GM21576 (cell line): ENCODE results near the gene DSG2.
"Not testable (repeated sequence)": the region's sequence is repeated elsewhere in the genome, so short reads cannot be mapped to it uniquely, and the experiment has no call there.

ENCODE experiments used
- ATAC-seq: cut with Tn5 transposase; IDR thresholded peaks from one replicate; pipeline ENCODE4 v1.9.1; 2021; ENCODE audit warnings: mild to moderate bottlenecking, moderate library complexity; ENCODE audit not compliant: unreplicated experiment

DSG2 gene

DNA sequence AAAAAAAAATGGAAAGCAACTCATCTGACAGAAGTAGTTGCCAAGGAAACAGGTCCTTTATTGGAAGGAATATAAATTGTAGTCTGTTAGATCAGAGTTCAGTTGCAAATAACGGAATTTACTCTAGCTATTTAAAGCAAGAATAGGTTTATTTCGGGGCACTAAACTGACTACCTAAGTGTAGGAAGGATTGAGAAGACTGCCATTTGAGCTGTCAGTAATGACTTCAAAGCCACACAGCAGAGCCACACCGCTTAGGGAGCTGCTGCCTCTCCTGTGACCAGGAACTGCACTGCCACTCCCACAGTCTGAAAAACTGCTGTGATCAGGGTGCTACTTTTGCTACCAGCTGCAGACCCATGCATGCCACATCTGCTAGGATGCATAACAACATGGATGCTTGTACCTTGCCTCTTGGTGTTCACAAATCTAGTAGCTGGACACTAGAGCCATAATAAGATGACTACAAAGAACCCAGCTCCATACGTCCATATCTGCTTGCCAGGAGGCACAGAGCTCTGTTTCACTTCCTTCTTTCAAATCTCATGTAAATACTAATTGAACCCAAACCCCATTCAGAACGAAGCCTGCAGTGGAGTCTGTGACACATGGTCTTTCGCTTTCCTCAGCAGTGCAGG, 2.2 kb downstream of the DSG2 start:
- ATAC-seq = peak; percentile 90

DNA sequence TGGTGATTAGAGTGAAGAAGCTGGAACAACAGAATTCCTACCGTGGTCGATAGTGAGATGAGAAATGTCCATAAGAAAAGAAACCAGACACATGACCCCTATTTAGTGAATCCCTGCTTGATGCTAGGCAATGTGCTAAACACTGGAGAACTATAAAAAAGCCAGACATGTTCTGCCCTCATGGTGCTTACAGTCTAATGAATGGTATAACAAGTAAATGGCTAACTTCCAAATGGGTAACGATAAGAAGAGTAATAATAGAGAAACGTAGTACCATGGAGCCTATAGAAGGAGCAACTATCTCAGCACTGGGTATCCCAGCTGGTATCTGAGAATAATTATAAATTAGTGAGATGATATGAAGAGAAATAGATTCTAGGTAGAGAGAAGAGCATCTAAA, 5.0 kb downstream of the DSG2 start:
- no peak for ATAC-seq

GRCh38 chr18:31504455-31505147, 6.6 kb downstream of the DSG2 start:
- ATAC-seq = no peak

DNA sequence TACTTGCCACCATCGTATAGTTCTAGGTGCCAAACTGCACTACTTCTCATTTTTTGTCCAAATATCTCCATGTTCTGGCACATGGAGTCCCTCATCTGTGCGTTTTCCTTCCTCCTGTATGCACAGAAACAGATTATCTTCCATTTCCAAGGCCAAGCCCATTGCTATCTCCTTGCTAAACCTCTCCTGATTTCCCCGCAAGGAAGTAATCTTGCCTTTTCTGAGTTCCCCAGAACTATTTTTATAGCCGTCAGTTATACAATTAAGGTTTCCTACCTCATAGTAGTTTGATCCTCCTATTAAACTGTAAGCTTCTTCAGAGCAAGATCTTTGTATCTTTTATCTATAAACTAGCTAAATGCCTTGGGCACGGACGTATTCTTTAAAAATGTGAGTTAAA, 7.2 kb downstream of the DSG2 start:
- ATAC-seq = no peak

GRCh38 chr18:31506024-31506742, 8.2 kb downstream of the DSG2 start:
- ATAC-seq = no peak

GRCh38 chr18:31507124-31507523, 9.1 kb downstream of the DSG2 start:
- ATAC-seq = not testable (repeated sequence)

GRCh38 chr18:31508781-31509180, 10.8 kb downstream of the DSG2 start:
- ATAC-seq = no peak

DNA sequence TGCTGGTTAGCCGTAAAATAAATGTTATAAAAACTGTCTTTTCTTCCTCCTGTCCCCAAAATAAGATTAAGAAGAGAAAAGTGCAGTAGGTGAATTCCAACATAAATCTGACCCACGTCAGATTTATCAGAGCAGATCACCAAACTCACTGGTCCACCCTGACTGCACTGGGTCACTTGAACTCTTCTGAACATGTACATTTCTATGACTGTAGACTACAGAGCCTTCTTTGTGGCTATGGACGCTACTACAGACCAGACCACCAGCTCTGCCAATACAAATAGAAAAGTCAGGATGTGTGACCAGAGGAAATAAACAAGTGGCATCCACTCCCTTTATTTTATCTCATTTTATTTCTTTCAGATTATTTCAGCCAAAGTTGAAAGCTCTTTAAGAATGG, 11.6 kb downstream of the DSG2 start:
- no peak for ATAC-seq

DNA sequence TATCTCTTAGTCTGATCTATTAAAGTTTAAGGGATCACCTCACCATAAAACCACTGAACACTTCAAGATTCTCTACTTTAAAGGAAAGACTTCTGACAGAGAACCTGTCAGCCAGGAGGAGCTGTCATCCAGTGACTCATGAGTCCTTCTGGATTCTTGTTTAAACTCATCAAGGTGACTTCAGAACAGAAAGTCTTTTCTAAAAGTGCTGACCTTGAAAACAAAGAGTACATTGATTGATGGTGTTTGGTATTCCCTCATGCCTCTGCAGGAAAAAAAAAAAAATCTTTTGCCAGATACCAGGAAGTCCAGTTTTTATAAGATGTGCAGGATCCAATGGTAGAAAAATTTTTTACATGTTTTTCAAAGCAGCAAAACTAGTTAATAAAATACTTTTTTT, 12.3 kb downstream of the DSG2 start:
- ATAC-seq = no peak

GRCh38 chr18:31511098-31511497, 13.1 kb downstream of the DSG2 start:
- no peak for ATAC-seq

DNA sequence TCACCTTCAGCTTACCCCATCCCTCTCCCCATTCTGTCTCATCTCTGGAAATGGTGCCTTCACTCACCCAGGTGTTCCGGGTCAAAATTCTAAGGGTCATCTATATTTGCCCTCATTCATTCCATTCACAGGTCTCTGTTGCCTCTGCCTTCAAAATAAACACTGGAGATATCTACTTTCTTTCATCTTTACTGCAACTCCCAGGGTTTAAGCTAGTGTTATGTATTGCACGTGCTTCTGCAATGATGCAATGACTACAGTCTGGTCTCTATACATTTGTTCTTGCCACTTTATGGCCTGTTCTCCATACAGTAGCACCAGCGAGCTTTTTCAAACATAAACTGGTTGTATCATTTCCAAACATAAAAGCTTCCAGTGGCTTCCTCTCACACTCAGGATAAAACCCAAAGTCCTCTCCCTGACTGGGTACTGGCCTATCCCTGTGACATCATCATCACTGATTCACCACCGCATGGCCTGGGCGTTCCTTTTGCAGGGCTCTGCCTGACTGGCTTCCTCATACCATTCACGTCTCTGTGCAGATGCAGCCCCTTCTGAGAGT, 14.3 kb downstream of the DSG2 start:
- no peak for ATAC-seq

DNA sequence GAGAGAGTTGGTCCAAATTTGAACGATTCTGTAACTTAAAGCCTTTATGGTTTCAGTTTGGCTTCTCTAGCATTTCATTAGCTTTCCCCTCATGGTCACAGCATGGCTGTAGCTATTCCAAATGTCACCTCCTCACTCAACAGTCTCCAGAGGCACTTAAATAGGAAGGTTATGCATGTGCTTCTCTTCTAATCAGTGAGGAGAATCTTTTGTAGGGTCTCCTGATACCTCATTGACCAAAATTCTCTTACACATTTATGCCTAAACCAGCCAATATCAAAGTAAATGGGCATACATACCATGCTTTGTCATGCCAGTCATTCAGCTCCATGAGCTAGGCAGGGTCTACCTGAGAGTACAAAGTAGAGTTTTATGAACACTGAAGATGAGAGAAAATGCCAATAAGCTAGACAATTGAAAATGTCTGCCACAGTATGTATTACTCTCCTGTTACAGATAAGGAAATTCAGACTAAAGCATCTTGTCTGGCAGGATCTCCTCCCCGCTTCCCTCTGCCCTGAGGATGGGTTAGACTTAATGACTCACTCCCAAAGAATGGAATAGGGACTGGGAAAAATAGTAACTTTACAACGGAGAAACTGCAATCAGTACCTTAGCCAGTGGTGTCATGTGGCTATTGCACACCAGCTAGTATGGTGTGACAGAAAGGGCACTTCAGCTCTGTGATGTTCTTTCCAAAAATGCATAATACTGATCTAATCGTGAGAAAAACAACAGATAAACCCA, 15.4 kb downstream of the DSG2 start:
- no peak for ATAC-seq

- ATAC-seq = no peak
These were observed 18.5 kb downstream of the DSG2 start for GRCh38 chr18:31516437-31516836.

DNA sequence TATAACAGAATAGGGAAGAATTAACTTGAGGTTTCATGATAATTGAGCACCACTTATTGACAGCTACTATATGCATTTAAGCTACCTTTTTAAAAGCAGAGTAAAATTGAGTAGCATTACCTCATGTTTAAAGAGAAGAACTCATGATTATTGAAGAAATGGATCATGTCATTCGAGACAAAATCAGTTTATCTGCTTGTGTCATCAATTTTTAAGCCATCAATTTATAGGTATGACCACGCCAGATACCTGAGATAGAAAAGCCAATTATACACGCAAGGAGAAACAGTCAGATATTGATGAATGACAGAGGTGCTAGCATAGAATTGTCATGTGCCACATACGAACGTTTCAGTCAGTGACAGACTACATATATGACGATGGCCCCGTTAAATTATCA, 28.4 kb downstream of the DSG2 start:
- ATAC-seq = no peak

GRCh38 chr18:31533236-31533635, 35.3 kb downstream of the DSG2 start:
- no peak for ATAC-seq

DNA sequence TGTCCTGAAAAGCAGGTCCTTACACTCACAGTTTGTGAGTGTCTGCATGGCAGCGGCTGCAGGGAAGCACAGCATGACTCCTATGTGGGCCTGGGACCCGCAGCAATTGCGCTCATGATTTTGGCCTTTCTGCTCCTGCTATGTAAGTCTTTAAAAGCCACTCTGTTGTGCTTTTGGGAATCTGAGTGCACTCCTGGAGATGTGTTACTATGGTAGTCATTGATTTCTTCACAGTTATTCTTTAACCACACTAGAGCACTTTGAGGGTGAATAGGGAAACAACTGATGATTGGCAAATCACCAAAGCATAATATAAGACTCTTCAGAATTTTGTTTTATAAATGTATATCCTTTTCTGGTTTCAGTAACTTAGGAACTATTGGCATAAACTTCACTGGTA, 40.9 kb downstream of the DSG2 start:
- no peak for ATAC-seq

DNA sequence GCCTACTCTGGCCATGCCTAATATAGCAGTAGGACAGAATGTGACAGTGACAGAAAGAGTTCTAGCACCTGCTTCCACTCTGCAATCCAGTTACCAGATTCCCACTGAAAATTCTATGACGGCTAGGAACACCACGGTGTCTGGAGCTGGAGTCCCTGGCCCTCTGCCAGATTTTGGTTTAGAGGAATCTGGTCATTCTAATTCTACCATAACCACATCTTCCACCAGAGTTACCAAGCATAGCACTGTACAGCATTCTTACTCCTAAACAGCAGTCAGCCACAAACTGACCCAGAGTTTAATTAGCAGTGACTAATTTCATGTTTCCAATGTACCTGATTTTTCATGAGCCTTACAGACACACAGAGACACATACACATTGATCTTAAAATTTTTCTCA, 48.5 kb downstream of the DSG2 start:
- ATAC-seq = no peak

DNA sequence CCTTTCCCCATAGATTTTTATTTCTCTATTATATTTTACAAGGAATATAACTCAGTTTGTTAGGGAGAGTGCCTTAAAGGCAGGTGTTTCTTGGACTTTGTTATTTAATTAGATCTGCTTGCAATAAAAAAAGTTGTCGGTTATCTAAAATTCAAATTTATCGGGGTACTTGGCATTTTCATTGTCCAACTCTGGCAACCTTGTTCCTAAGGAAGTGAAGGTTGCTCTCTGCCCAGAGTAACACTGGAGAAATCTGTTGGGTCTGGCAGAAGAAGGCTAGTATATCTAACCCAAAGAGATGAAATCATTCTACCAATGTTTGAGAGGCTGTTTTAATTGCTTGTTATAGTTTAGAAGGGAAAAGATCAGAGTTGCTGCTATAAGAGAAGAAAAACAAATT, 50.9 kb downstream of the DSG2 start:
- no peak for ATAC-seq

DNA sequence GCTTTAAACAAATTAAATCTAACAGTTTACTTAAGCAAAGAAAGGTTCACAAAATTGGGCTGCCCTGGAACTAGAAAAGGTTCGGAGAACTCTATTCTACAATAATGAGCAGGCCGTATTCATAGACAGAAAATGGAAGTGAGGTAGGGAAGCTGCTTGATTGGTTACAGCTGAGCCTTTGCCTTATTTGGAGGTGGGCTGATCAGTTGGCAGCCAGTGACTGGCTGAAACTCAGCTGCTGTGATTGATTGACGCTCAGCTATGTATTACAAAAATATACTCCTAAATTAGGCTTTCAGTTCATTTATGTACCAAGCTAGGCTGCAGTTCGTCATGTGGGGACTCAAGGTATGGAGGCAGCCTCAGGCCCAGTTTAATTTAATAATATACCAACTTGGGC, 51.4 kb downstream of the DSG2 start:
- no peak for ATAC-seq

DNA sequence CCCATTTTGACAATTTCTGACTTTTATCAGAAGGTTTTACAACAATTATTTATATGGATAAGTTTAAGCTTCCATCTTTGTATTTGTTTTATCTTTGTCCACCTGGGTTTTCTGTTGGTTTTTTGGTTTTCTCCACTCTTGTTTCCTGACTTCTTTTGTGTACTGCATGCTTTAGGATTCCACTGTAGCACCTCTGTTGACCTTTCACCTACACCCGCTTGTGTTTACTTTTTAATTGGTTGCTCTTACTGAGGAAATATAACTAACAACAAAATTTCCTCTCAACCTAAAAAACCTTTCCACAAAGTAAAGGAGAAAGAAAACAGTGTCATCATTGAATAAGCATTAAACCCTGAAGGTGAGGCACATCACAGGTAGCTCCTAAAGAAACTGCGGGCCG, 53.9 kb downstream of the DSG2 start:
- no peak for ATAC-seq

DNA sequence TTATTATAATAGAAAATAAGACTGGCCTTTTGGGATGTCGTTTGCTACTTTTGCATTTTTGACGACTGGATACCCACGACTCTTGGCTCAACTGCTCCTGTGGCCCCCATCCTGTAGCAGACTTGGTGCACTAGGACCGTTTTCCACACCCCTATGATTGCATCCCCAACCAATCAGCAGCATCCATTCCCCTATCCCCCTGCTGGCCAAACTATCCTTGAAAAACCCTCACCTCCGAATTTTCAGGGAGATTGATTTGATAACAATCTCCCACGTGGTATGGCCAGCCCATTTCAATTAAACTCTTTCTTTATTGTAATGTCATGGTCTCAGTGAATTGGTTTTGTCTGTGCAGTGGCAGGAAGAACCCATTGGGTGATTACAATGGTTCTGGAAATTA, 55.8 kb downstream of the DSG2 start:
- no peak for ATAC-seq
